B cell (primary cell): Measurements from ENCODE around the gene SASH1.

Experiments
- EZH2 ChIP-seq: IDR thresholded peaks from 2 replicates; pipeline ENCODE4 v1.6.1; 2012; ENCODE audit warnings: borderline replicate concordance, low read depth, mild to moderate bottlenecking, moderate library complexity, low read length; ENCODE audit not compliant: insufficient read depth, poor library complexity, severe bottlenecking
- TF ChIP-seq, protein P1 (sequence below): fragments of 200-600 bp; IDR thresholded peaks from one replicate; pipeline ENCODE4 v1.8.0; 2022; ENCODE audit warnings: antibody characterized with exemption, mild to moderate bottlenecking

DNA sequence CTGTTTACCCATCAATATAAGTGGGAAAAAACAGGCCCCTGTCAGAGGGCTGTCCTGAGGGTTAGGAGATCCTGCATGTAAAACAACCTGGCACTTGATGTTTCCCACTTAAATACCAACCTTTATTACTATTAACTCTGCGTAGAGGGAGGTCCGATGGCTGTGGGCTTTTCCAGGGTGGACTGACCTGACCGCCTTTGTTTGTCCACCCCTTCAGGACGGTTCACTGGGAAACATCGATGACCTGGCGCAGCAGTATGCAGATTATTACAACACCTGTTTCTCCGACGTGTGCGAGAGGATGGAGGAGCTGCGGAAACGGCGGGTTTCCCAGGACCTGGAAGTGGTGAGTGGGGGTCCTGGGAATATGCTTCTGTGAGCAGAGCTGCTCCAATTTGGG is 47.3 kb downstream of the SASH1 start:
- TF ChIP-seq, protein P1, sequence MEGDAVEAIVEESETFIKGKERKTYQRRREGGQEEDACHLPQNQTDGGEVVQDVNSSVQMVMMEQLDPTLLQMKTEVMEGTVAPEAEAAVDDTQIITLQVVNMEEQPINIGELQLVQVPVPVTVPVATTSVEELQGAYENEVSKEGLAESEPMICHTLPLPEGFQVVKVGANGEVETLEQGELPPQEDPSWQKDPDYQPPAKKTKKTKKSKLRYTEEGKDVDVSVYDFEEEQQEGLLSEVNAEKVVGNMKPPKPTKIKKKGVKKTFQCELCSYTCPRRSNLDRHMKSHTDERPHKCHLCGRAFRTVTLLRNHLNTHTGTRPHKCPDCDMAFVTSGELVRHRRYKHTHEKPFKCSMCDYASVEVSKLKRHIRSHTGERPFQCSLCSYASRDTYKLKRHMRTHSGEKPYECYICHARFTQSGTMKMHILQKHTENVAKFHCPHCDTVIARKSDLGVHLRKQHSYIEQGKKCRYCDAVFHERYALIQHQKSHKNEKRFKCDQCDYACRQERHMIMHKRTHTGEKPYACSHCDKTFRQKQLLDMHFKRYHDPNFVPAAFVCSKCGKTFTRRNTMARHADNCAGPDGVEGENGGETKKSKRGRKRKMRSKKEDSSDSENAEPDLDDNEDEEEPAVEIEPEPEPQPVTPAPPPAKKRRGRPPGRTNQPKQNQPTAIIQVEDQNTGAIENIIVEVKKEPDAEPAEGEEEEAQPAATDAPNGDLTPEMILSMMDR: no peak
- TF ChIP-seq EZH2: no peak
